ENCODE measurements around the gene MARK2.

MARK2 gene

DNA sequence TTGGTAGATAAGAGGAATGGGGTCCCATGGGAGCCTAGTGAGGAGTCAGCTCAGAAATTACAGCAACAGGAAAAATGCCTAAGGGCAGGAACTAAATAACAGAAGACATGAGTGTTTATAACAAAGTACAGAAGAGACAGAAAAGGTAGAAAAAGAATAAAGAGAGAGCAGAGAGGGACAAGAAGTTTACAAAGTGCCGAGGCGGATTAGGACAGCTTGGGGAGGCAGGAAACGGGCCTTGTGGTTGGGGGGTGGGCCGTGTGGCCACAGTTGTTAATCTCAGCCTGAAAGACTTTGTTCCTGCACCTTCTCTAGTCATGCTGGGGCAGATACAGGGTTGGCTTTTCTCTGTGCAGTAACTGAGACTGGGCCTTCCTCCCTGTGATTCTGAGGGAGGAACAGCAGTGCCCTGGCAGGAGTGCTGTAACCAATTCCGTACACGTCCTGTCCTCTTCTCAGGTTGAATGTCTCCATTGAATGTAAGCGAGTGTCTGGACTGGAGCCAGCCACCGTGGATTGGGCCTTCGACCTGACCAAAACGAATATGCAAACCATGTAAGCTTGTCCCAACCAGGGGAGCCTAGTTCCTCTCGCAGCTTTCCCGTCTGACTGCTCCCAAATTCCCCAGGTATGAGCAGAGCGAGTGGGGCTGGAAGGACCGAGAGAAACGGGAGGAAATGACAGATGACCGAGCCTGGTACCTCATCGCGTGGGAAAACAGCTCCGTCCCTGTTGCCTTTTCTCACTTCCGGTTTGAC is 113.0 kb downstream of the MARK2 start:
- Histone ChIP-seq H3K36me3 (ENCODE audit: insufficient read depth, low read length) (peaks cover 61% of the 10 kb centered on the region), H2AFZ (ENCODE audit: low read depth, low read length) (no peak overlapping the region), H3K27me3 (ENCODE audit: insufficient read depth, low read length) (no peaks in the 10 kb centered on the region), H3K9me3 (ENCODE audit: low read length) (no peaks in the 10 kb centered on the region), H3K4me1 (ENCODE audit: insufficient read depth, low read length) (no peaks in the 10 kb centered on the region), H3K4me3 (ENCODE audit: low read length) (no peak overlapping the region)

DNA sequence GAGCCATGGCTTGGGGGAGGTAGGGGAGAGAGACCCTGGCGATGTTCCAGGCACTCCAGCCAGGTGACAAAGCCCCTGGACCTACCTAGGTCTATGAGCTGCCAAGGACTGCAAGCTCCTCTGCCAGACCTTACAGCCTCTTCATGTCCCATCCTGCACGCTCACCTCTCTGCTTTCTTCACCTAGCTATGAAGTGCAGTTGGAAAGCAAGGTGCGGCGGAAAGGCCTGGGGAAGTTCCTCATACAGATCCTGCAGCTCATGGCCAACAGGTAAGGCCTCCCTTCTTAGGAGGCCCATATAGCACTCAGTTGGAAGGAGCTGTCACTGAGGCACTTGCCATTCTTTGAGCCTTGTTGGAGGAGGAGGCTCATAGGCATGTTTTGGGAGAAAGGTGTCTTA is 113.7 kb downstream of the MARK2 start:
- Histone ChIP-seq H3K9me3 (ENCODE audit: low read length) (no peaks in the 10 kb centered on the region), H3K4me3 (ENCODE audit: low read length) (no peak overlapping the region), H2AFZ (ENCODE audit: low read depth, low read length) (no peak overlapping the region), H3K4me1 (ENCODE audit: insufficient read depth, low read length) (no peaks in the 10 kb centered on the region), H3K36me3 (ENCODE audit: insufficient read depth, low read length) (peaks cover 66% of the 10 kb centered on the region), H3K27me3 (ENCODE audit: insufficient read depth, low read length) (no peaks in the 10 kb centered on the region)

DNA sequence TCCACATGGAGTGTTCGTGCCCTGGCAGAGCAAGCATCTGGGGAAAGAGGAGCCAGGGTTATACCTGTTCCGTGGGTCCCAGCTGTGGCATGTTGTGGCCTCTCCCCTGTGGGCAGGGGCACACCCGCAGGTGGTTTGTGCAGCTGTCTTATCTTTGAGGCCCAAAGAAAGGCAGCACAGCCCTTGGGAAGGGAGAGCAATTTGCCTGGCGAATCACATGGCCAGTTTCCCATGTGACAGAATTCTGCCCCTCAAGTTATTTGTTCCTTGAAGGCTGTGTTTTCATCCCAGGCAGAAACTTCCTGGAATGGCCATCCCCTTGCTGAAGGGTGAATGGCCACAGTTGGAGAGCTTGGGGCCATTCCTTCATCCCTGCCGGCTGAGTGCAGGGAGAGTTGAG is 119.1 kb downstream of the MARK2 start:
- Histone ChIP-seq H3K4me1 (ENCODE audit: insufficient read depth, low read length) (no peaks in the 10 kb centered on the region), H3K9me3 (ENCODE audit: low read length) (no peaks in the 10 kb centered on the region), H3K36me3 (ENCODE audit: insufficient read depth, low read length) (peaks cover 41% of the 10 kb centered on the region), H3K27me3 (ENCODE audit: insufficient read depth, low read length) (no peaks in the 10 kb centered on the region), H3K4me3 (ENCODE audit: low read length) (no peak overlapping the region), H2AFZ (ENCODE audit: low read depth, low read length) (no peak overlapping the region)

Measured in neuron (in vitro differentiated cells).